OCI-LY1 (cell line): ENCODE measurements around the gene CACNA1C.

Experiments
- H2AFZ ChIP-seq: fragments of 200-600 bp; sonication (generic), shearing (Covaris generic); 2 replicates; pipeline ENCODE4 v1.6.0; 2014; ENCODE audit warnings: antibody characterized with exemption, mild to moderate bottlenecking, low read length
- H3F3A ChIP-seq: fragments of 200-600 bp; sonication (generic), shearing (Covaris generic); 2 replicates; pipeline ENCODE4 v1.6.0; 2014; ENCODE audit warnings: mild to moderate bottlenecking, antibody characterized with exemption, low read length, moderate library complexity; ENCODE audit not compliant: insufficient read depth
- H3K27ac ChIP-seq: fragments of 200-600 bp; sonication (generic); 2 replicates; pipeline ENCODE4 v1.5.1; 2014; ENCODE audit warnings: low read length, mixed run types, mild to moderate bottlenecking, low read depth; ENCODE audit not compliant: poor library complexity, severe bottlenecking
- H3K27me3 ChIP-seq: fragments of 200-600 bp; sonication (generic); 2 replicates; pipeline ENCODE4 v1.6.0; 2014; ENCODE audit warnings: antibody characterized with exemption, mild to moderate bottlenecking, low read length, moderate library complexity; ENCODE audit not compliant: insufficient read depth
- H3K36me3 ChIP-seq: fragments of 200-600 bp; sonication (generic); 2 replicates; pipeline ENCODE4 v1.6.1; 2014; ENCODE audit warnings: mild to moderate bottlenecking, antibody characterized with exemption, low read length, moderate library complexity, mixed read lengths; ENCODE audit not compliant: insufficient read depth
- H3K4me1 ChIP-seq: fragments of 200-600 bp; sonication (generic); 2 replicates; pipeline ENCODE4 v1.5.1; 2014; ENCODE audit warnings: mild to moderate bottlenecking, low read length, moderate library complexity; ENCODE audit not compliant: insufficient read depth, severe bottlenecking
- H3K4me2 ChIP-seq: fragments of 200-600 bp; sonication (generic), shearing (Covaris generic); 2 replicates; pipeline ENCODE4 v1.6.1; 2014; ENCODE audit warnings: low read length
- H3K4me3 ChIP-seq: fragments of 200-600 bp; sonication (generic); 2 replicates; pipeline ENCODE4 v1.5.1; 2014; ENCODE audit warnings: low read length, low read depth, mild to moderate bottlenecking, mixed read lengths; ENCODE audit not compliant: poor library complexity, severe bottlenecking
- H3K79me2 ChIP-seq: fragments of 200-600 bp; shearing (Covaris generic); 2 replicates; pipeline ENCODE4 v1.6.1; 2016; ENCODE audit warnings: mixed run types, low read length, mixed read lengths; ENCODE audit not compliant: insufficient read depth
- H3K9ac ChIP-seq: fragments of 200-600 bp; sonication (generic), shearing (Covaris generic); 2 replicates; pipeline ENCODE4 v1.6.1; 2014; ENCODE audit warnings: mild to moderate bottlenecking, low read length, mixed read lengths
- H3K9me2 ChIP-seq: fragments of 200-600 bp; sonication (generic), shearing (Covaris generic); 2 replicates; pipeline ENCODE4 v1.6.1; 2014; ENCODE audit warnings: low read depth, mild to moderate bottlenecking, low read length, mixed read lengths
- H3K9me3 ChIP-seq: fragments of 200-600 bp; shearing (Covaris generic); 2 replicates; pipeline ENCODE4 v1.6.1; 2014; ENCODE audit warnings: low read length, mixed read lengths
- H4K20me1 ChIP-seq: fragments of 200-600 bp; sonication (generic), shearing (Covaris generic); 2 replicates; pipeline ENCODE4 v1.6.0; 2016; ENCODE audit warnings: mild to moderate bottlenecking, low read length; ENCODE audit not compliant: insufficient read depth
- CTCF ChIP-seq: fragments of 200-600 bp; sonication (generic), shearing (Covaris generic); IDR thresholded peaks from 2 replicates; pipeline ENCODE4 v1.5.1; 2017; ENCODE audit warnings: mild to moderate bottlenecking, antibody characterized with exemption, low read length, moderate library complexity, mixed read lengths
- EZH2 ChIP-seq: fragments of 200-600 bp; sonication (generic), shearing (Covaris generic); IDR thresholded peaks from 2 replicates; pipeline ENCODE4 v1.8.0; 2017; ENCODE audit warnings: borderline replicate concordance, mixed run types, mild to moderate bottlenecking, antibody characterized with exemption, low read length, moderate library complexity, mixed read lengths

Gene CACNA1C

GRCh38 chr12:2382370-2383155 lies 329.8 kb downstream of the CACNA1C start:
- Histone ChIP-seq H3K36me3 (no peaks in the 10 kb centered on the region), H3F3A (no peaks in the 10 kb centered on the region), H4K20me1 (no peaks in the 10 kb centered on the region), H3K27me3 (no peaks in the 10 kb centered on the region), H3K9ac (no peak overlapping the region), H3K9me3 (no peaks in the 10 kb centered on the region), H3K4me2 (no peak overlapping the region), H3K9me2 (no peaks in the 10 kb centered on the region), H3K79me2 (no peaks in the 10 kb centered on the region), H3K4me1 (no peaks in the 10 kb centered on the region), H3K4me3 (no peak overlapping the region), H2AFZ (no peak overlapping the region), H3K27ac (no peak overlapping the region)
- TF ChIP-seq CTCF (peak; percentile 7; the same call in 1 of the 2 replicates), EZH2 (no peak)

- Histone ChIP-seq H3K36me3 (no peaks in the 10 kb centered on the region), H2AFZ (no peak overlapping the region), H3K79me2 (no peaks in the 10 kb centered on the region), H3K4me1 (no peaks in the 10 kb centered on the region), H3K27me3 (no peaks in the 10 kb centered on the region), H3K4me3 (no peak overlapping the region), H3K9ac (no peak overlapping the region), H4K20me1 (no peaks in the 10 kb centered on the region), H3F3A (no peaks in the 10 kb centered on the region), H3K9me3 (no peaks in the 10 kb centered on the region), H3K4me2 (no peak overlapping the region), H3K9me2 (no peaks in the 10 kb centered on the region), H3K27ac (no peak overlapping the region)
- TF ChIP-seq EZH2 (no peak), CTCF (no peak)
Observed at GRCh38 chr12:2383325-2384028, 330.7 kb downstream of the CACNA1C start.

GRCh38 chr12:2384029-2384386 lies 331.2 kb downstream of the CACNA1C start:
- Histone ChIP-seq H3K4me3 (no peak overlapping the region), H3K9me2 (no peaks in the 10 kb centered on the region), H3K9ac (no peak overlapping the region), H2AFZ (no peak overlapping the region), H4K20me1 (no peaks in the 10 kb centered on the region), H3K36me3 (no peaks in the 10 kb centered on the region), H3K79me2 (no peaks in the 10 kb centered on the region), H3K27me3 (no peaks in the 10 kb centered on the region), H3K4me1 (no peaks in the 10 kb centered on the region), H3F3A (no peaks in the 10 kb centered on the region), H3K9me3 (no peaks in the 10 kb centered on the region), H3K4me2 (no peak overlapping the region), H3K27ac (no peak overlapping the region)
- TF ChIP-seq CTCF (no peak), EZH2 (no peak)
